Central memory CD8-positive, alpha-beta T cell (primary cell): ENCODE measurements around the gene MUC2.

Experiments used
- ATAC-seq: fragments of 150-1000 bp; cut with Tn5 transposase; replicated peaks from 2 replicates; pipeline ENCODE4 v1.10.0; 2022; ENCODE audit warnings: mild to moderate bottlenecking, moderate FRiP score, moderate number of reproducible peaks; ENCODE audit not compliant: poor library complexity, severe bottlenecking; ENCODE audit errors: extremely low read depth
- DNase-seq, 2 donors: peaks; one replicate each; pipeline ENCODE4 v3.0.0; 2021; ENCODE audit warnings: low spot score in 2 of 2
- H3K27ac Mint-ChIP-seq: one replicate; pipeline ENCODE4 v1.8.0; 2022; ENCODE audit warnings: low read depth, mild to moderate bottlenecking, moderate library complexity, mixed read lengths
- H3K27me3 Mint-ChIP-seq: one replicate; pipeline ENCODE4 v1.8.0; 2022; ENCODE audit warnings: mixed read lengths
- H3K36me3 Mint-ChIP-seq: one replicate; pipeline ENCODE4 v1.8.0; 2022; ENCODE audit warnings: mild to moderate bottlenecking, moderate library complexity, mixed read lengths; ENCODE audit not compliant: insufficient read depth
- H3K4me1 Mint-ChIP-seq: one replicate; pipeline ENCODE4 v1.8.0; 2022; ENCODE audit warnings: mixed read lengths
- H3K4me3 Mint-ChIP-seq: one replicate; pipeline ENCODE4 v1.8.0; 2022; ENCODE audit warnings: mild to moderate bottlenecking, moderate library complexity, mixed read lengths
- H3K9me3 Mint-ChIP-seq: one replicate; pipeline ENCODE4 v1.8.0; 2022; ENCODE audit warnings: mixed read lengths

Gene MUC2

DNA sequence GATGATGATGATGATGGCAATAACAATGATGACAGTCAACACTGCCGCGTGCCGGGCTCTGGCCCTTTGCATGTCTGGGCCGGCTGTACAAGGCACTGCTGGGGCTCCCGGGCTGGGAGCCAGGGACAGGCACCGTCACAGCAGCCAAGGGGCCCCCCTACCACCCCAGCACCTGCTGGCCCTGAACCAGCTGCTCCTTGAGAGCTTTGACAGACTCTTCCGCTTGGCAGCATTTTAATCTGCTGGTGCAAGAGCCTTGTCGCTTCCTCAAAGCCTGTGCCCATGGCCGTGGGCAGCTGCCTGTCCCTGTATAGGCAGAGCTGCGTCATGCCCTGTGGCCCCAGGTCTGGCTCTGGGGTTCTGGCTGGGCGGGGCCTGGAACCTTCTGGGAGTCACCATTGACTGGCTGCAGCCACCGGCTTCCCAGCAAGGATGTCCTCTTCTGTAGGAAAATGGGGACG, 25.2 kb upstream of the MUC2 start:
- Mint-ChIP-seq H3K9me3 (no peaks in the 10 kb centered on the region), H3K27ac (no peak overlapping the region), H3K36me3 (peaks cover 2% of the 10 kb centered on the region), H3K27me3 (peaks cover 42% of the 10 kb centered on the region), H3K4me3 (no peak overlapping the region), H3K4me1 (no peaks in the 10 kb centered on the region)
- DNase-seq (no peak), ATAC-seq (no peak)

GRCh38 chr11:1049911-1050580, 24.6 kb upstream of the MUC2 start:
- peaks cover 44% of the 10 kb centered on the region for H3K27me3 Mint-ChIP-seq
- no peak overlapping the region for H3K4me3 Mint-ChIP-seq
- ATAC-seq (no peak), DNase-seq (no peak)
- no peaks in the 10 kb centered on the region for H3K4me1 Mint-ChIP-seq
- H3K9me3 Mint-ChIP-seq, result no peaks in the 10 kb centered on the region
- H3K27ac Mint-ChIP-seq, result no peak overlapping the region
- peaks cover 2% of the 10 kb centered on the region for H3K36me3 Mint-ChIP-seq

GRCh38 chr11:1050581-1051355, 23.9 kb upstream of the MUC2 start:
- no peak overlapping the region for H3K4me3 Mint-ChIP-seq
- peak; percentile 62 to 64 for DNase-seq
- peaks cover 2% of the 10 kb centered on the region for H3K36me3 Mint-ChIP-seq
- no peak overlapping the region for H3K27ac Mint-ChIP-seq
- H3K27me3 Mint-ChIP-seq, result peaks cover 51% of the 10 kb centered on the region
- peak; percentile 83 for ATAC-seq
- no peaks in the 10 kb centered on the region for H3K4me1 Mint-ChIP-seq
- no peaks in the 10 kb centered on the region for H3K9me3 Mint-ChIP-seq

DNA sequence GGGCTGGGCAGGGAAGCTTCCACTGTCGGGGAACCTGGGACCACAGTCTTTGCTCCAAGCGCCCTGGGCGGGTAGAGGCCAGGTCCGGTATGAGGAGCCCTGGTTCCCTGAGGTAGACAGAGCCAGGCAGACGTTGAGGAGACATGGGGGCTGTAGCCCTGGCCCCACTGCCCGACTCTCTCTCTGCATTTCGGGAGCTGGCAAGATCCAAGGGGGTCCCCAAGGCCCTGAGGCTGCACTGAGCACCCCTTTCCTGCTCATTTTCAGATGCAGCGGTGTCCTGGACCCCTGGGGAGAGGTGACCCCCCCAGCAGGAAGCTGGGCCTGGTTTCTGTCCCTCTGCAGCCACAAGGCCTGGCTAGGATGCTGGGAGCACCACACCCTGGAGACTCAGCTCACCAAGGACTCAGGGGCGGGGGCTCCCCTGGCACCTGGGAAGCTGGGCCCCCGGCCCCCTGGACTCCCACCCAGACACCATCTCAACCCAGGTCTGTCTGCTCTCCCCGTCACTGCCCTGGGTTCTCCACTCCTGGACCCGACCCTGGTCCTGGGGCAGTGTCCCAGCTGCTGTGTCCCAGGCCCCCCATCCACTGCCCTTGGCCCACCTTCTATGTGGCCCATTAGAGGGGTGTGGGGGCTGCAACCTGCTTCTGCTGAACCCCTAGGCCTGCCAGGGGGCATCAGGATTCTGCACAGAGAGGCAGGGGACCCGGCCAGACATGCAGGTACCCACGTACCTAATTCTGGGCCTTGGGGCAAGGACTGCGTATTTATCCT, 23.1 kb upstream of the MUC2 start:
- ATAC-seq, result no peak
- H3K27me3 Mint-ChIP-seq, result peaks cover 54% of the 10 kb centered on the region
- H3K27ac Mint-ChIP-seq, result no peak overlapping the region
- H3K36me3 Mint-ChIP-seq, result peaks cover 2% of the 10 kb centered on the region
- H3K4me3 Mint-ChIP-seq, result no peak overlapping the region
- H3K4me1 Mint-ChIP-seq, result no peaks in the 10 kb centered on the region
- no peaks in the 10 kb centered on the region for H3K9me3 Mint-ChIP-seq
- DNase-seq, result no peak

DNA sequence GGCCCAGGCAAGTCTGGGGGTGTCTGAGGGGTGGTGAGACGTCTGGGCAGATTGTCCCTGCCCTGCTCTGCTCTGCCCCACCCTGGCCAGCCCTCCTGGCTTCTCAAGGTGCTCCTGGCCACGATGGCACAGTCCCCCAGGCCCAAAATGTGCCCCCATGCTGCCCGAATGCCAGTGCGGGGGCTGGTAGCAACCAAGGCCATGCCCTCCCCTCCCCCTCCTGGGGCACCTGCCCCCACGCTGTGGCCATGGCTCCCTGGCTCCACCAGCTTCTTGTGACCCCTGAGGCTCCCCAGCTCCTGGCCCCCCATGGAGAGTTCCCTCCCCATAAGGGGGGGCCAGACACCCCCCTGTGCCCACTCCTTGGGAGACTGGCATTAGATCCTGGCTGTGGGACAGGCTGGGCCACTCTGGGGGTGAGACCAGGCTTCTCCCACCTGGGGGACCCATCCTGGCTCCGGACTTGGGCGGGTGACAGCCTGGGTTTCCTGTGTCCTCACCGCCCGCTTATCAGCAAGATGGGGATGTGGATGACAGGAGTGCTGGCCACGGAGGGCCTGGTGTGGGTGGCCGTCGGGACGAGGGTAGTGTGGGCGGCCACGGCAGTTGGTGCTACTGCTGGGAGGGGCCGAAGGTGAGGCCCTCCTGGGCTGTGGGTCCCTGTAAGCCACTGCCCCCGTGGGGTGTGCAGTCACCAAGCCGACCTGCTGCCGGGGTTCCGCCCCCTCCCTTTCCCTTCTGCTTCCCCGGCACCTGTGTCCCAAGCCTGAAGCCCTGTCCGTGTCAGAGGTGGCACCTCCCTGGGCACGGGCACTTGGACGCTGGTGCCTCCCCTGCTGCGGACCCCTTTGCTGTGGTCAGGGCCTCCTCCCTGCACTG, 22.3 kb upstream of the MUC2 start:
- Mint-ChIP-seq H3K4me1 (no peaks in the 10 kb centered on the region), H3K27me3 (peaks cover 54% of the 10 kb centered on the region), H3K27ac (no peak overlapping the region), H3K9me3 (no peaks in the 10 kb centered on the region), H3K36me3 (peaks cover 2% of the 10 kb centered on the region), H3K4me3 (no peak overlapping the region)
- ATAC-seq (no peak), DNase-seq (no peak)

- ATAC-seq (no peak), DNase-seq (no peak)
- Mint-ChIP-seq H3K9me3 (no peaks in the 10 kb centered on the region), H3K4me1 (no peaks in the 10 kb centered on the region), H3K27ac (no peak overlapping the region), H3K27me3 (peaks cover 54% of the 10 kb centered on the region), H3K36me3 (no peaks in the 10 kb centered on the region), H3K4me3 (no peak overlapping the region)
Measured at GRCh38 chr11:1053121-1053901, 21.4 kb upstream of the MUC2 start.

GRCh38 chr11:1054143-1055108, 20.2 kb upstream of the MUC2 start:
- Mint-ChIP-seq H3K4me3 (no peak overlapping the region), H3K9me3 (no peaks in the 10 kb centered on the region), H3K4me1 (no peaks in the 10 kb centered on the region), H3K27me3 (peaks cover 54% of the 10 kb centered on the region), H3K36me3 (no peaks in the 10 kb centered on the region), H3K27ac (no peak overlapping the region)
- ATAC-seq, result no peak
- no peak for DNase-seq

DNA sequence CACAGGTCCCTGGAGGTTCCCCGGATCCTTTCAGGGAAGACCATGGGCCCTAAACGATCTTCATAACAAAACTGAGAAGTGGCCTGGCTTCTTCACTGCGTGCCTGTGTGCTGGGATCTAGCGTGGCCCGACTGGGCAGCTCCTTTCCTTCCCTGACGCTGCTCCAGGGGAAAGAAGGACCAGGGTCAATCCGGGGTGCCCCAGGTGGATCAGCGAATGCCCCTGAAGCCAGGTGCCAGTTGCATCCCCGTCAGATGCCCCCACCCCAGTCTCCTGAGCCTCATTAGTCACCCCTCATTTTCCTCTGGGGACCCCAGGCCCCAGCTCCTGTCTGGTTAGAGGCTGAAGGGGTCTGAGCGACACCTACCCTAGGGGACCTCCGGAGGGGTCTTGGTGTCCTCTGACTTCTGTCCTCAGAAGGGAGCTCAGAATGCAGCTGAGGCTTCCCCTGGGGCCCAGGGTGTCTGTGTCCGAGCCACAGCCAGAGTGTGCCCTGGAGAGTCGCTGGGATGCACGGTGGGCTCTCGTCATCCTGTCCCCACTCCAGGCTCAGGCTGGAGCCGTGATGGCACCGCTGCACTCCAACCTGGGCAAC, 19.5 kb upstream of the MUC2 start:
- no peak for DNase-seq
- no peaks in the 10 kb centered on the region for H3K4me1 Mint-ChIP-seq
- H3K36me3 Mint-ChIP-seq, result no peaks in the 10 kb centered on the region
- no peak overlapping the region for H3K27ac Mint-ChIP-seq
- ATAC-seq, result no peak
- H3K4me3 Mint-ChIP-seq, result no peak overlapping the region
- H3K27me3 Mint-ChIP-seq, result peaks cover 60% of the 10 kb centered on the region
- H3K9me3 Mint-ChIP-seq, result no peaks in the 10 kb centered on the region

DNA sequence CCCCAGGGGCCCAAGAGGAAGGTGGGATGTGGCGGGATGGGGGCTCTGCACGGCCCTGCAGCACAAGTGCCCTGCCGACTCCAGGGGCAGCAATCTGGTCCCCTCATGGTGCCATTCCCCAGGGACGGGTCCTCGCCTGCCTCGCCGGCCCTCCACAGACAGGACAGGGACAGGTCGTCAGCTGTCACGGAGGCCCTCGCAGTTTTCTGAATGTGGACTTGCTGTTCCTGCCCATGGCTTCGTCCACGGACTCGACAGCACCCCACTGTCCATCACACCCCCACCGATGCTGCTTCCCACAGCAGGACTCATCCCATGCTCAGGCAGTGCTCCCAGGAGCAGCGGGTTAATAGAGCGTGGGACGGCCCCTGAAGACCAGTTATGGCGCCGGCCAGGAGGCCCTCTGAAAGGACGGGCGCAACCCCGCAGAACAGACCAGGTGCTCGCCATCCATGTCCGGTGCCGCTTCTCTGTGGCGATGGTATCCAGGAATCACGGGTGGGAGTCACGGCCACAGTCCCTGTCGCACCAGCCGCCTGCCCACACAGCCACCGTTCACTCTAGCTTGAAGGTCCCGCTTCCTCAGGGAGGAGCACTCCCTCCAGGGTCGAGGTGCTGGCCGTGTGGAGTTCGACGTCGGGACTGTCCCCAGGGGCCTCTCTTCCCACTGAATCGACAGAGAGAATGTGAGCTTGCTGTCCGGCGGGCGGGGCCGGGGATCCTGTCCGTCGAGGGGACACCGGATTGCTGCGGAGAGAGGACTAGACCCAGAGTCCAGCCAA, 18.5 kb upstream of the MUC2 start:
- ATAC-seq, result no peak
- DNase-seq, result no peak
- no peak overlapping the region for H3K27ac Mint-ChIP-seq
- no peaks in the 10 kb centered on the region for H3K9me3 Mint-ChIP-seq
- no peaks in the 10 kb centered on the region for H3K36me3 Mint-ChIP-seq
- H3K4me3 Mint-ChIP-seq, result no peak overlapping the region
- H3K4me1 Mint-ChIP-seq, result no peaks in the 10 kb centered on the region
- peaks cover 52% of the 10 kb centered on the region for H3K27me3 Mint-ChIP-seq

GRCh38 chr11:1057806-1058205, 16.9 kb upstream of the MUC2 start:
- no peaks in the 10 kb centered on the region for H3K4me1 Mint-ChIP-seq
- H3K27ac Mint-ChIP-seq, result no peak overlapping the region
- peaks cover 64% of the 10 kb centered on the region for H3K27me3 Mint-ChIP-seq

More at GRCh38 chr11:1057806-1058205, 16.9 kb upstream of the MUC2 start:
- Mint-ChIP-seq H3K36me3 (no peaks in the 10 kb centered on the region), H3K9me3 (peaks cover 5% of the 10 kb centered on the region), H3K4me3 (no peak overlapping the region)
- DNase-seq (no peak), ATAC-seq (no peak)
